AG04450 (cell line): ENCODE measurements around the gene RMND5B. TPM values are rescaled to one million over a fixed set of nuclear protein-coding genes. Genes with fewer than 3 reads are reported as not detected.

Experiments
- CTCF ChIA-PET: fragments of 300-600, 350-600 bp; formaldehyde crosslinking; extraction: SDS; loops from one replicate; lab custom pipeline; 2022; ENCODE audit warnings: antibody characterized with exemption, inconsistent platforms; lab: Charles Lee
- POLR2A ChIA-PET: fragments of 350-600 bp; formaldehyde crosslinking; extraction: SDS; loops from one replicate; lab custom pipeline; 2021; ENCODE audit warnings: antibody characterized with exemption, inconsistent platforms; lab: Yijun Ruan, JAX
- DNase-seq: peaks from one replicate; pipeline ENCODE4 v3.0.0-alpha.2; 2011; ENCODE audit warnings: low read depth, low spot score
- H3K27ac ChIP-seq: one replicate; pipeline ENCODE4 v1.5.1; 2012; ENCODE audit warnings: low read depth, low read length, control low read depth
- H3K27me3 ChIP-seq: one replicate; pipeline ENCODE4 v1.6.0; 2012; ENCODE audit warnings: low read length; ENCODE audit not compliant: control insufficient read depth, insufficient read depth
- H3K4me3 ChIP-seq: 2 replicates; pipeline ENCODE4 v1.5.1; 2011; ENCODE audit warnings: mild to moderate bottlenecking, low read depth, low read length, control low read depth
- H3K9me3 ChIP-seq: 2 replicates; pipeline ENCODE4 v1.5.1; 2012; ENCODE audit warnings: low read length; ENCODE audit not compliant: control insufficient read depth, insufficient read depth
- CTCF ChIP-seq: IDR thresholded peaks from 2 replicates; pipeline ENCODE4 v1.5.1; 2011; ENCODE audit warnings: low read depth, low read length, control low read depth, inconsistent platforms
- polyA plus RNA-seq: library from polyadenylated mRNA; depleted of rRNA; stranded (reverse); fragments of >200 nt; gene quantifications from 2 replicates; pipeline ENCODE4 v1.2.3, GENCODE V29; 2011

RMND5B gene
- polyA plus RNA-seq, 1 experiment = 19.8 TPM

DNA sequence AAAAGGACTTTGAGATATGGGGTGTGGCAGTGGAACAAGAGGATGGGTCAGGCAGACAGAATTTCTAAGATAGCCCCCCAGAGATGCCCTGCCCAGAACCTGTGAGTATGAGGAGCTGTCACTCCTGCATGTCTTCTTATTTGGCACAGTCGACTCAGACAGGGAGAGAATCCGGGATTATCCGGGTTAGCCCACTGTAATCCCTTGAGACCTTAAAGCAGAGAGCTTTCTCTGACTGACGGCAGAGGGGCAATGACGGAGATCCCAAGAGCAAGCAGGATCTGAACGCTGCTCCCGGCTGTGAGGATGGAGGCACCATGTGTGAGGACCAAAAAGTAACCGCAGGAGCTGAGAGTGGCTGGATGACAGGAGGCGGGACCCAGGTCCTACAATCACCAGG, 31.7 kb downstream of the RMND5B start:
- Histone ChIP-seq H3K27ac (no peak overlapping the region), H3K27me3 (peaks cover 36% of the 10 kb centered on the region), H3K9me3 (no peaks in the 10 kb centered on the region; the same call in 1 of the 2 replicates), H3K4me3 (no peak overlapping the region)
- TF ChIP-seq CTCF = no peak
- no peak for DNase-seq
- POLR2A ChIA-PET = no interaction called here
- CTCF ChIA-PET = interaction anchor here (0.5 to 2.8 kb wide), 3 partner anchors 65 to 87 kb away, joined by 3 to 38 read pairs (median 4); no protein-coding TSS in a partner anchor

DNA sequence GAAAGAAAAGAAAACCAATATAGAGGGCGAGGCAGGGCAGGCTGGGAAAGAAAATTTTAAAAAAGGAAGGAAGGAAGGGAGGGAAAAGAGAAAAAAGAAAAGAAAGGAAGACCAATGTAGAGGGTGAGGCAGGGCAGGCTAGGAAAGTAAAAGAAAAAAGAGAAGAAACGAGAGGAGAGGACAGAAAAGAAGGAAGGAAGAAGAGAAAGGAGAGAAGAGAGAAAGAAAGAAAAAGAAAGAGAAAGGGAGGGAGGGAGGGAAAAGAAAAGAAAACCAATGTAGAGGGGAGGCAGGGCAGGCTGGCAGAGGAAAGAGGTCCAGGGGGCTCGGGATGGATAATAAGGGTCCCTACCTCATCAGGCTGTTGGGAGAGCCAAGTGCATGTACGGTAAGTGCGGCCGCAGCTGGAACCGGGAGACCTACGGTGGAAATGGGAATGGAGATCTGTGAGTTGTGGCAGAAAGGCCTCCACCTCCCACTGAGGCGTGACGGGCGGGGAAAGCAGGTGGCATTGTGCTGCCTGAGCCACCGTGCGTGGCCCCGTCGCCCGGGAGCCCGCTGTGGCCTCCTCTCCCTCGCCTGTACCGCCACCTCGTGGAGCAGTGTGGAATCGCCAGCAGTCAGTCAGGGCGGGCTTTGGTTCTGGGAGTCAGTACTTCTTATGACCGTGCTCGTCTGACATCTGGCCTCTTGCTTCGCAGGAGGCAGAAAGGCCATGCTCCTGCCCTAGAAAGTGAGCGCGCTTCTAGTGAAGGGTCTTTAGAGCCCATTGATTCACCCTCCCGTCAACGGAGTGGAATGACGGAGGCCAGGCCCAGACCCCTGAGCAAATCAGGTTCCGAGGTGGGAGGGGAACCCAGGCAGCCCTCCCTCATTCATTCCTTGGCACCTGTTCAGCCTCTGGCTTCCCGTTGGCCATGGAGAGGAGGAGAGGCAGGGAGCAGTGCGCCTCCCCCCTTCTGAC, 33.2 kb downstream of the RMND5B start:
- POLR2A ChIA-PET = no interaction called here

DNA sequence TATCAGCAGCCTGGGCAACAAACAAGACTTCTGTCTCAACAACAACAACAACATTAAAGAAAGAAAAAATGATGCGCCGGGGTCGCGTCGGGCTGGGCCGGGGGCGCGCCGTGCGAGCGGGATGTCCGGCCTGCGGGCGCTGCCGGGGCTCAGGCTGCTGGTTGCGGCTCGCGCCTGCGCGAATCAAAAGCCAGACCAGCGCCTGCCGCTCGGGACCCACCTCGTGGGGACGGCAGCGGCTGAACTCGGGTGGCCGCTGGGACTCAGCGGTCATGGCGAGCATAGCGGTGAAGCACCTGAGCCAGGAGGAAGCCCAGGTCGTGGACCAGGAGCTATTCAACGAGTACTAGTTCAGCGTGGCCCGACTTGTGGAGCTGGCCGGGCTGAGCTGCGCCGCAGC, 34.8 kb downstream of the RMND5B start:
- Histone ChIP-seq H3K9me3 (no peaks in the 10 kb centered on the region; the same call in 1 of the 2 replicates), H3K4me3 (no peak overlapping the region), H3K27ac (no peak overlapping the region), H3K27me3 (peaks cover 38% of the 10 kb centered on the region)
- no peak for DNase-seq
- CTCF ChIA-PET = interaction anchor here (1.0 to 1.7 kb wide), 2 partner anchors 89 to 91 kb away, joined by 4 to 14 read pairs; no protein-coding TSS in a partner anchor
- POLR2A ChIA-PET = no interaction called here
- no peak for TF ChIP-seq CTCF

More for the DNA sequence above, 33.2 kb downstream of the RMND5B start:
- TF ChIP-seq CTCF = peak; percentile 99
- Histone ChIP-seq H3K27ac (no peak overlapping the region), H3K4me3 (peak overlapping the region; percentile 42), H3K27me3 (peaks cover 36% of the 10 kb centered on the region), H3K9me3 (no peaks in the 10 kb centered on the region; the same call in 1 of the 2 replicates)
- no peak for DNase-seq
- CTCF ChIA-PET = interaction anchor here (0.6 to 2.8 kb wide), 5 partner anchors 11 to 743 kb away, joined by 3 to 38 read pairs (median 3); partner anchors contain the start of gene NHP2

DNA sequence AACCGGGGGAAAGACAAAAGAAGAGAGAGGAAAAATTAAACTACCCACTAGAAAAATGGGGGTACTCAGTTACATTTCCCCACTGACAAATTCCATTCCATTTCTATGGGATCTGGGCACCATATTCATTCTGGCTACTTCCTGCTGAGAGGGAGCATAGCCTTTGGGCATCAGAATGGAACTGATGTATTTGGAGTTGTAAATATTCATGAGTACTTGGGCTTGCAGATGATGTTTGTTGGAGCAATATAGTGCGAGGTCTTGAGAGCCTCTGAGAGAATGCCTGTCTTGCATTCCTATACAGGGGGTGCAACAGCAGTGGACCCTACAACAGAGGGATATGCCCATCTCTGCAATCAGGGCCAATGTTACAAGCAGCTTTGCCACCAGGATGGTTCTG, 39.6 kb downstream of the RMND5B start:
- peaks cover 18% of the 10 kb centered on the region for H3K27me3 ChIP-seq
- H3K27ac ChIP-seq = no peak overlapping the region
- ChIA-PET CTCF (interaction anchor here (1.4 kb wide), 1 partner anchor 95 kb away, joined by 11 read pairs; no protein-coding TSS in a partner anchor), POLR2A (no interaction called here)
- no peaks in the 10 kb centered on the region for H3K9me3 ChIP-seq
- no peak for TF ChIP-seq CTCF
- no peak overlapping the region for H3K4me3 ChIP-seq
- no peak for DNase-seq

- Histone ChIP-seq H3K4me3 (no peak overlapping the region), H3K9me3 (no peaks in the 10 kb centered on the region; the same call in 1 of the 2 replicates), H3K27ac (no peak overlapping the region), H3K27me3 (peaks cover 4% of the 10 kb centered on the region)
- CTCF ChIA-PET = no interaction called here
- no peak for TF ChIP-seq CTCF
- POLR2A ChIA-PET = no interaction called here
- no peak for DNase-seq
Observed at GRCh38 chr5:178174456-178174855, 43.6 kb downstream of the RMND5B start.
